Measurements from ENCODE around the gene COMMD7.
A peak's percentile ranks its signal among the peaks of the same experiment; 100 is the strongest.

Gene COMMD7

DNA sequence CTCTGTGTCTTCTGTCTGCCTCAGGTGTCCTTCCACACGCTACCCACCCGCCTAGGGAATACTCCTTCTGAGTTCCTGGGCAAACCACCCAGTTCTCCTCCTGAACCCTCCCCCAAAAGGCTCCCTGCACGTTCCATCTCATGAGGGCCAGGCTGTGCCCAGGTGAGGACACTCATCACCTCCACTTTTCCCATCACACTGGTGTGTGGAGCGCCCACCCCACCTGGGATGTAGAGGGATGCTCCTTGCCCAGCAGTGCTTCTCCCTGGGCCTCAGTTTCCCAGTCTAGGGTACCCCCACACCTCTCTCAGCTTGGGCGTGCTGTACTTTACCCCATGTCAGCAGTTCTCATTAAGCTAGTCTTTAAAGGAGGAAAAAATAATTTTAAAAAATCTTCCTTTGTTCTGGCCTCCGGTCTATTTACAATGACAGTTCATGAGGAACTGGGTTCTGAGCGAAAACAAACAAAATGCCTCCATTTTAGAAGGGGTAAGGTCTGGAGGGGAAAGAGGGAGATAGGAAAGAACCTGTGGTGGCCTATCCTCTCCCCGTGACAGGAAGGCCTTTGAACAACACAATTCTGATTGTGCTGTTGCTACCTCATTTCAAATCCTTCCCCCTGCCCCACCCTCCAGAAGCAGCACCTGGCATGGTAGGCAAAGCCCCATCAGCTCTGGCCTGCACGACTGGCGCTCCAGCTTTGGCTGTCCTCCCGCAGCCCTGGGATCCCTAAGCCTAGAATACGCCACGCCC lies 67.9 kb downstream of the COMMD7 start:
- no peak for DNase-seq

DNA sequence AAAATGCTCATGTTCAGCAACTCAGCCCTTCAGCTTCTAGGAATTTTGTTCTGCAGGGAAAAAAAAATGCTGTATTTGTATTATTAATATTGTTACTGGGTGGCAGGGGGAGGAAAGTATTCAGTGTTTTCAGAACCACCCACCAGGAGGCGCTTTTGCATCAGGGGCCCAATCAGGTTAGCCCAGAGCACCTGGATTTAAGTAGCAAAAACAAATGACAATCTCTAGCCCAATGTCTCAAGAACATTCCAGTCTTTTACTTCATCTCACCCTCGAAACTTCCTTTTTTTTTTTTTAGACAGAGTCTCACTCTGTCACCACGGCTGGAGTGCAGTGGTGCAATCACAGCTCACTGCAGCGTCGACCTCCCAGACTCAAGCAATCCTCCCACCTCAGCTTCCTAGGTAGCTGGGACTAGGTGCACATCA lies 68.9 kb downstream of the COMMD7 start:
- DNase-seq: peak in 1 of 14 donors; percentile 10

DNA sequence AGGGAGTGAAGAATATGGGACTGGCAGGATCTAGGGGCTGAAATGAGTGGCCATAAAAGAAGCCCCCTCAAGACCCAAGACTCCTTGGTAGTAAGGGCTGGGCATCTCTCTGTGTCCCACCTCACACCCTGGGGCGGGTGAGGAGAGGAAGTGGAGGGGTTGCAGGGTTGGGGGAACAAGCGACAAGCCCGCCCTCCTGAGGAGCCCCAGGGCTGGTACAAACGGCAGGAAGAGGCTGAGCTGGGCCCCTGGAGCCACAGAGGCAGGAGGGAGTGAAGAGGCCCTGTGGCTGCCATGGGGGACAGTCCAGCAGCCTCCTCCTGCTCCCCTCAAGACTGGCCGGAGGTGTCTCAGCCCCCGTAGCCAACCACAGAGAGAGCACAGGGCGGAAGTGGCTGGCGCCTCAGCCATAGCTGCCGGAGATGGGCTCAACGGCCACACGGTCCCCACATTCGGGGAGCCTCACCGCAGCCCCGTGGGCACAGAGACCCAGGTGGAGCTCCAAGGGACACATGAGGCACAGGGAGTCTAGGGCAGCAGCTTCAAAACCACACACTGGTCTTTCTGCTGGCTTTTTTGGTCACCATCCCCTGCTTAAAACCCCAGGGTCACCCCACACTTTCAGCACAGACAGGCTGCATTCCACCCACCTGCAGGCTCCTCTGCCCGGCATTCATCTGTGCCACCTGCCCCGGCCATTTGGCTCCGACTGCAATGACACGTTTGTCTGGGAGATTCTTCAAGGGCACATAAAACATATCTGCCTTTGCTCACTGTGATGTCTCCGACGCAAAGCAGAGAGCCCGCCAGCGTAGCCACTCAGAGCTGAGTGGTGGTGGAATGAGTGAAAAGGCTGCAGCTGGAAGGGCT lies 70.0 kb downstream of the COMMD7 start:
- DNase-seq: no peak

DNA sequence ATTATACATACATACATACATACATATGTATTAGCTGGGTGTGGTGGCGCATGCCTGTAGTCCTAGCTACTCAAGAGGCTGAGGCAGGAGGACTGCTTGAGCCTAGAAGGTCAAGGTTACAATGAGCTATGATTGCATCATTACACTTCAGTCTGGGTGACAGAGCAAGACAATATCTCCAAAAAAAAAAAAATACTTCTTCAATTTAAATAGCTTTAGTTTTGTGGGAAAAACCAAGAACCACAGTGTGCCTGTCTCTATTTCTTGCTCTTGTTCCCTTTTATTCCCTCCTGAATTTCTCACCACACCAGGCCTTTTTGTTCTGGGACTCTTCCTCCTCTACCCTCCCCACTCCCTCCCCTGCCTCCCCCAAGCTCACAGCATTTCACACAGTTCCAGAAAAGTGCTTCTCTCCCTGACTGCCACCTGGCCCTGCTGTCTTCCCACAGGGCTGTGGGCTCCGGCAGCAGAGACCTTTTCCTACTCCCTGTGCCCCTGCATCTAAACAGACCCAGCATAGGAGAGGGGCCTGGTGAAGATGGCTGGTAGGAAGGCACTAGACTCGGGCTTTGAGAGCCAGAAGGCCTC lies 70.8 kb downstream of the COMMD7 start:
- no peak for DNase-seq

GRCh38 chr20:32670773-32671455 lies 72.4 kb downstream of the COMMD7 start:
- no peak for DNase-seq

DNA sequence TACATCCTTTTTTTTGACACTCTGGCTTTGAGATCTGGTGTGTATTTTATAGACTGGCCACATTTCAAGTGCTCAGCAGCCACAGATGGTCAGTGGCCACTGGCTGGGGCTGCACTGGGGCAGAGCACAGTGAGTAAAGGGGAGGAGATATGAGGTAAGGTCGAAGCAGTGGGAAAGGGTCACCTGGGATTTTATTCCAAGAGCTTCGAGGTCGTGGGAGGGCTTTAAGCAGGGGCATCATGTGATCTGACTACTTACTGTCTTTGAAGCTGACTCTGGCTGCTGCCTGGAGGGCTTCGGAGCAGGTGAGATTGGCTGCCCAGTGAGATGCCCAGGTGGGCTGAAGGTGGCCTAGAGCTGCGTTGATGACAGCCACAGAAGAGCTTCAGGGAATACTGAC lies 76.2 kb downstream of the COMMD7 start:
- no peak for DNase-seq

- DNase-seq: no peak
Measured at GRCh38 chr20:32664678-32665159, 78.5 kb downstream of the COMMD7 start.

DNA sequence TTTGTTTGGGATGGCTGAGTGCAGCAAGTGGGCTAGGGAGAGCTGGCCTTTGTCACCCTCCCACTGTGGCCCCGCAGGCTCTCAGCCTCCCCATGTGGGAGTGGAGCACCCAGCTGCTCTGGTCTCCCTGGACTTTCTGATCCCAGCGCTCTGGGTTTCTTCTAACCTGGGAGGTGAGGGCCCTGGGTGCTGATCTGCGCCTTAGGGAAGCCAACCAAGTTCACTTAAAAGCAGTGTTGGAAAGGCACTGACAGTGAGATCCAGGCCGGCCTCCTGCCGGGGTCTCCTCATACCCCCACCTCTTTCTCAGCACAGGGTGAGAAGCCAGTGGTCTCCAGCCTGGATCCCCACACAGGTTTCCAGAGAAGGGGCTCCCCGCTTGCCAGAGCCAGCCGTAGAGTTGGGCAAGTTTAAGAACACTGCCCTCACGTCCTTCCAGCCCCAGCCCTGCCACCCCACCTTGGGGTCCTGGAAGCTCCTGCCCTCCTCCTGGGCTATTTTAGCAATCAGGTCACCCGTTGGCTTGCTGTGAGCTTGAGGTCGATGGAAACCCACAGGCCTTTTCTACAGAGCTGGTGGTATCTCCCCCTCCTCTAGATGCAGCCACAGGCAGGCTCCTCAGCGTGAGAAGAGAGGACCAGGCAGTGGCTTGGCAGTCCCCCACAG lies 79.1 kb downstream of the COMMD7 start:
- DNase-seq: no peak

- no peak for DNase-seq
Measured at GRCh38 chr20:32663335-32664011, 79.8 kb downstream of the COMMD7 start.

DNA sequence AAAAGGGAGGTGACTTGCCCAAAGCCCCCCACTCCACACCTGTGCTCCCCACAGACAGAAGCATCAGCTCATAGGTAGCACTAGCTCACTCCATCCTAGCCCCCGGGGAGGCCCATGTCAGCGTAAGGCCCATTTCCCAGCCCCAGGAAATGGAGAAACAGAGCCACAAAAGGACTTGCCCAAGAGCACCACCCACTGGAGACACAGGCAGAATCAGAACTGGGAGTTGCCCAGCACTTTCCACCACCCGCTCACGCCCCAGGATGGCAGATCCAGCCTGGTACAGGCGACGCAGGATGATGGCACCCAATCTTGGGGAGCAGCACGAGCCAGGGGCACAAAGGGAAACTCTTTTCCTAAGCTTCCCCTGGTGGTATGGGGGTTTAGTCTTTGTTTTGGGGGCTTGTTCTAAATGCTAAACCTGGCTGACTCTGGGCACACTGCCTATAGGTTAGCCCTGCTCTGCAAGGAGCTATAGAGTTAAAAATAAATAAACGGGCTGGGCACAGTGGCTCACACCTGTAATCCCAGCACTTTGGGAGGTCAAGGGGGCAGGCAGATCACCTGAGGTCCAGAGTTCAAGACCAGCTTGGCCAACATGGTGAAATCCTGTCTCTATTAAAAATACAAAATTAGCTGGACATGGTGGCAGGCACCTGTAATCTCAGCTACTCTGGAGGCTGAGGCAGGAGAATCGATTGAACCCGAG lies 81.3 kb downstream of the COMMD7 start:
- no peak for DNase-seq

GRCh38 chr20:32660661-32661060 lies 82.6 kb downstream of the COMMD7 start:
- DNase-seq: no peak

GRCh38 chr20:32656827-32657226 lies 86.4 kb downstream of the COMMD7 start:
- no peak for DNase-seq

GRCh38 chr20:32655903-32656512 lies 87.3 kb downstream of the COMMD7 start:
- no peak for DNase-seq

- peak; percentile 9 to 89 (median 72) for DNase-seq
Measured at GRCh38 chr20:32652739-32653526, 90.3 kb downstream of the COMMD7 start.

All from C1 segment of cervical spinal cord (tissue), 14 donors.